Measurements from ENCODE around the gene LUZP2.

Gene LUZP2

GRCh38 chr11:25039165-25039564 lies 542.3 kb downstream of the LUZP2 start:
- H3K36me3 ChIP-seq (ENCODE audit: control insufficient read depth, insufficient read depth, low read length): no peaks in the 10 kb centered on the region
- H3K27me3 ChIP-seq (ENCODE audit: control insufficient read depth, insufficient read depth, low read length): no peaks in the 10 kb centered on the region
- H3K27ac ChIP-seq (ENCODE audit: low read length): no peak overlapping the region
- no peak for DNase-seq (ENCODE audit: low read depth, low spot score)
- no peaks in the 10 kb centered on the region for H3K9me3 ChIP-seq (ENCODE audit: control insufficient read depth, insufficient read depth, low read length)
- WGBS (ENCODE audit: insufficient coverage, insufficient read length): no CpG with 5 or more reads among the region's 2 CpGs
- peaks cover 1% of the 10 kb centered on the region; the same call in 1 of the 2 replicates for H3K4me1 ChIP-seq (ENCODE audit: control insufficient read depth, insufficient read depth, low read length)
- no peak overlapping the region for H3K4me3 ChIP-seq (ENCODE audit: low read length)

- WGBS (ENCODE audit: insufficient coverage, insufficient read length): no CpG with 5 or more reads among the region's 1 CpG
- H3K27me3 ChIP-seq (ENCODE audit: control insufficient read depth, insufficient read depth, low read length): no peaks in the 10 kb centered on the region
- H3K4me1 ChIP-seq (ENCODE audit: control insufficient read depth, insufficient read depth, low read length): no peaks in the 10 kb centered on the region
- no peak overlapping the region for H3K27ac ChIP-seq (ENCODE audit: low read length)
- no peaks in the 10 kb centered on the region for H3K9me3 ChIP-seq (ENCODE audit: control insufficient read depth, insufficient read depth, low read length)
- no peak overlapping the region for H3K4me3 ChIP-seq (ENCODE audit: low read length)
- no peak for DNase-seq (ENCODE audit: low read depth, low spot score)
- H3K36me3 ChIP-seq (ENCODE audit: control insufficient read depth, insufficient read depth, low read length): no peaks in the 10 kb centered on the region
These were observed 551.8 kb downstream of the LUZP2 start for GRCh38 chr11:25048632-25049031.

GRCh38 chr11:25052844-25053243 lies 556.0 kb downstream of the LUZP2 start:
- H3K36me3 ChIP-seq (ENCODE audit: control insufficient read depth, insufficient read depth, low read length): no peaks in the 10 kb centered on the region
- H3K9me3 ChIP-seq (ENCODE audit: control insufficient read depth, insufficient read depth, low read length): no peaks in the 10 kb centered on the region
- H3K4me1 ChIP-seq (ENCODE audit: control insufficient read depth, insufficient read depth, low read length): no peaks in the 10 kb centered on the region
- H3K27ac ChIP-seq (ENCODE audit: low read length): no peak overlapping the region
- H3K4me3 ChIP-seq (ENCODE audit: low read length): no peak overlapping the region
- no peak for DNase-seq (ENCODE audit: low read depth, low spot score)
- H3K27me3 ChIP-seq (ENCODE audit: control insufficient read depth, insufficient read depth, low read length): no peaks in the 10 kb centered on the region

- DNase-seq (ENCODE audit: low read depth, low spot score): no peak
- Histone ChIP-seq H3K4me3 (ENCODE audit: low read length) (no peak overlapping the region), H3K9me3 (ENCODE audit: control insufficient read depth, insufficient read depth, low read length) (no peaks in the 10 kb centered on the region), H3K36me3 (ENCODE audit: control insufficient read depth, insufficient read depth, low read length) (no peaks in the 10 kb centered on the region), H3K27me3 (ENCODE audit: control insufficient read depth, insufficient read depth, low read length) (no peaks in the 10 kb centered on the region), H3K27ac (ENCODE audit: low read length) (no peak overlapping the region), H3K4me1 (ENCODE audit: control insufficient read depth, insufficient read depth, low read length) (no peaks in the 10 kb centered on the region)
These were observed 561.0 kb downstream of the LUZP2 start for GRCh38 chr11:25057861-25058260.

- no CpG with 5 or more reads among the region's 1 CpG for WGBS (ENCODE audit: insufficient coverage, insufficient read length)
- no peaks in the 10 kb centered on the region for H3K4me1 ChIP-seq (ENCODE audit: control insufficient read depth, insufficient read depth, low read length)
- H3K27me3 ChIP-seq (ENCODE audit: control insufficient read depth, insufficient read depth, low read length): no peaks in the 10 kb centered on the region
These were observed 568.9 kb downstream of the LUZP2 start for GRCh38 chr11:25065746-25066145.

GRCh38 chr11:25066706-25067105 lies 569.9 kb downstream of the LUZP2 start:
- 100% methylated on average over 1 of the region's 2 CpGs for WGBS (ENCODE audit: insufficient coverage, insufficient read length)
- no peaks in the 10 kb centered on the region for H3K36me3 ChIP-seq (ENCODE audit: control insufficient read depth, insufficient read depth, low read length)

More at GRCh38 chr11:25065746-25066145, 568.9 kb downstream of the LUZP2 start:
- Histone ChIP-seq H3K36me3 (ENCODE audit: control insufficient read depth, insufficient read depth, low read length) (no peaks in the 10 kb centered on the region), H3K27ac (ENCODE audit: low read length) (no peak overlapping the region), H3K4me3 (ENCODE audit: low read length) (no peak overlapping the region), H3K9me3 (ENCODE audit: control insufficient read depth, insufficient read depth, low read length) (no peaks in the 10 kb centered on the region)
- DNase-seq (ENCODE audit: low read depth, low spot score): no peak

GRCh38 chr11:25068451-25068850 lies 571.6 kb downstream of the LUZP2 start:
- Histone ChIP-seq H3K4me3 (ENCODE audit: low read length) (no peak overlapping the region), H3K4me1 (ENCODE audit: control insufficient read depth, insufficient read depth, low read length) (no peaks in the 10 kb centered on the region), H3K27me3 (ENCODE audit: control insufficient read depth, insufficient read depth, low read length) (no peaks in the 10 kb centered on the region), H3K36me3 (ENCODE audit: control insufficient read depth, insufficient read depth, low read length) (no peaks in the 10 kb centered on the region), H3K27ac (ENCODE audit: low read length) (no peak overlapping the region), H3K9me3 (ENCODE audit: control insufficient read depth, insufficient read depth, low read length) (no peaks in the 10 kb centered on the region)
- no CpG with 5 or more reads among the region's 4 CpGs for WGBS (ENCODE audit: insufficient coverage, insufficient read length)
- no peak for DNase-seq (ENCODE audit: low read depth, low spot score)

More at GRCh38 chr11:25066706-25067105, 569.9 kb downstream of the LUZP2 start:
- Histone ChIP-seq H3K4me3 (ENCODE audit: low read length) (no peak overlapping the region), H3K4me1 (ENCODE audit: control insufficient read depth, insufficient read depth, low read length) (no peaks in the 10 kb centered on the region), H3K27ac (ENCODE audit: low read length) (no peak overlapping the region), H3K9me3 (ENCODE audit: control insufficient read depth, insufficient read depth, low read length) (no peaks in the 10 kb centered on the region), H3K27me3 (ENCODE audit: control insufficient read depth, insufficient read depth, low read length) (no peaks in the 10 kb centered on the region)
- DNase-seq (ENCODE audit: low read depth, low spot score): no peak

- Histone ChIP-seq H3K27ac (ENCODE audit: low read length) (no peak overlapping the region), H3K4me3 (ENCODE audit: low read length) (no peak overlapping the region), H3K27me3 (ENCODE audit: control insufficient read depth, insufficient read depth, low read length) (no peaks in the 10 kb centered on the region), H3K4me1 (ENCODE audit: control insufficient read depth, insufficient read depth, low read length) (no peaks in the 10 kb centered on the region), H3K36me3 (ENCODE audit: control insufficient read depth, insufficient read depth, low read length) (no peaks in the 10 kb centered on the region), H3K9me3 (ENCODE audit: control insufficient read depth, insufficient read depth, low read length) (no peaks in the 10 kb centered on the region)
- WGBS (ENCODE audit: insufficient coverage, insufficient read length): no CpG with 5 or more reads among the region's 6 CpGs
- no peak for DNase-seq (ENCODE audit: low read depth, low spot score)
These were observed 597.4 kb downstream of the LUZP2 start for GRCh38 chr11:25094085-25094802.

GRCh38 chr11:25119416-25119815 lies 622.6 kb downstream of the LUZP2 start:
- Histone ChIP-seq H3K36me3 (ENCODE audit: control insufficient read depth, insufficient read depth, low read length) (no peaks in the 10 kb centered on the region), H3K9me3 (ENCODE audit: control insufficient read depth, insufficient read depth, low read length) (no peaks in the 10 kb centered on the region), H3K27me3 (ENCODE audit: control insufficient read depth, insufficient read depth, low read length) (no peaks in the 10 kb centered on the region), H3K4me1 (ENCODE audit: control insufficient read depth, insufficient read depth, low read length) (no peaks in the 10 kb centered on the region), H3K4me3 (ENCODE audit: low read length) (no peak overlapping the region), H3K27ac (ENCODE audit: low read length) (no peak overlapping the region)
- no peak for DNase-seq (ENCODE audit: low read depth, low spot score)
- WGBS (ENCODE audit: insufficient coverage, insufficient read length): no CpG with 5 or more reads among the region's 3 CpGs

Measured in iPS DF 6.9 (cell line).